Measurements from ENCODE around the gene PCOLCE2.

Gene PCOLCE2

DNA sequence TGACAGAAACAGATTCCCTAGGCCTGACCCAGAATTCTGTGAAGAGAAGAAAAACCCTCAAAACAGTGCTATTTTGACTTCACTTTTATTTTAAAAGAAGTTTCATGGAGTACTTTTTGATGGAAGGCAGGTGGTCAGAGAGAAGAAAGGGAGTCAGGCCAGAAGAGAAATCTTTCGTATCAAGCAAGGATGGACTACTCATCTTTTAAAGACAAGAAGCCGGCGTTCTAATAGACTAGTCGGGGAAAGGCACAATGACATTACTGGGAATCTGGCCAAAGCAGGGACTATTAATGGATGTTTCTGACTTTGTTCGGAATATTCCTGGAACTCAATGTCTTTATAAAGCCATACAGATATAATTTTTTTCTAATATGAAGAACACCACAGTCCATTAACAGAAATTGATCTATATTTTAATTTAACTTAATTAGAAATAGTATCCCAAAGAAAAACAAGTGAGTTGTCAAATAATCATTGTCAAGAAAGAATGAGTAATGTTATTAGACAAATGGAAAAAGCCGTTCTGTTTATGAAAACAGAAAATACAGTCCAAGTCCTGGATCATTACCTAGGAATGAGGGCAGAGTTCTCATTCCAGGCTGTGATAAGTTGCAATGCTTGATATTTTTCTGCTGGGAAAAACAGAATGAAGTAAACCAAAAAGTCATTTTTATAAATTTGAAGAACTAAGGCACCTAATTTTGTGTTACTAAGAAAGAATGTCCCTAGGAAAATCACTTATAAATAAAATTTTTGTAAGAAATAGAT is 23.7 kb upstream of the PCOLCE2 start:
- TF ChIP-seq RAD21 (IDR thresholded peaks at IDR 0.05; ENCODE audit: low read depth) (no peak), CEBPB (IDR thresholded peaks at IDR 0.05) (no peak)

GRCh38 chr3:142910280-142910679 is 21.4 kb upstream of the PCOLCE2 start:
- TF ChIP-seq TEAD4 (IDR thresholded peaks at IDR 0.05) (no peak), EP300 (IDR thresholded peaks at IDR 0.05; ENCODE audit: borderline replicate concordance) (no peak), REST (IDR thresholded peaks at IDR 0.05; ENCODE audit: low read depth) (no peak), USF1 (IDR thresholded peaks at IDR 0.05) (no peak), TCF12 (IDR thresholded peaks at IDR 0.05; ENCODE audit: low read depth) (no peak), RAD21 (IDR thresholded peaks at IDR 0.05; ENCODE audit: low read depth) (no peak), EGR1 (IDR thresholded peaks at IDR 0.05) (no peak), FOXM1 (IDR thresholded peaks at IDR 0.05; ENCODE audit: borderline replicate concordance, low read depth) (no peak), NFIC (IDR thresholded peaks at IDR 0.05) (no peak)

- no peak for TF ChIP-seq RAD21 (IDR thresholded peaks at IDR 0.05; ENCODE audit: low read depth)
- TF ChIP-seq EGR1 (IDR thresholded peaks at IDR 0.05), result no peak
- TF ChIP-seq EP300 (IDR thresholded peaks at IDR 0.05; ENCODE audit: borderline replicate concordance), result no peak
- TF ChIP-seq NFIC (IDR thresholded peaks at IDR 0.05), result no peak
- no peak for TF ChIP-seq REST (IDR thresholded peaks at IDR 0.05; ENCODE audit: low read depth)
- TF ChIP-seq TCF12 (IDR thresholded peaks at IDR 0.05; ENCODE audit: low read depth), result no peak
- TF ChIP-seq TEAD4 (IDR thresholded peaks at IDR 0.05), result no peak
- no peak for TF ChIP-seq FOXM1 (IDR thresholded peaks at IDR 0.05; ENCODE audit: borderline replicate concordance, low read depth)
- no peak for TF ChIP-seq TAF1 (IDR thresholded peaks at IDR 0.05; ENCODE audit: low read depth)
- TF ChIP-seq, protein P1, sequence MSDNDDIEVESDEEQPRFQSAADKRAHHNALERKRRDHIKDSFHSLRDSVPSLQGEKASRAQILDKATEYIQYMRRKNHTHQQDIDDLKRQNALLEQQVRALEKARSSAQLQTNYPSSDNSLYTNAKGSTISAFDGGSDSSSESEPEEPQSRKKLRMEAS (IDR thresholded peaks at IDR 0.05), result no peak
- TF ChIP-seq USF1 (IDR thresholded peaks at IDR 0.05), result no peak
- TF ChIP-seq ZBTB7A (IDR thresholded peaks at IDR 0.05; ENCODE audit: low read depth), result no peak
- TF ChIP-seq YY1 (IDR thresholded peaks at IDR 0.05; ENCODE audit: low read depth), result no peak
- TF ChIP-seq CREB1 (IDR thresholded peaks at IDR 0.05; ENCODE audit: low read depth), result no peak
- no peak for TF ChIP-seq CEBPB (IDR thresholded peaks at IDR 0.05)
These were observed 20.4 kb upstream of the PCOLCE2 start for GRCh38 chr3:142909282-142909681.

GRCh38 chr3:142907996-142908395 is 19.1 kb upstream of the PCOLCE2 start:
- TF ChIP-seq ZBTB7A (IDR thresholded peaks at IDR 0.05; ENCODE audit: low read depth), result no peak
- TF ChIP-seq, protein P1 (IDR thresholded peaks at IDR 0.05), result no peak
- TF ChIP-seq USF1 (IDR thresholded peaks at IDR 0.05), result no peak
- no peak for TF ChIP-seq NFIC (IDR thresholded peaks at IDR 0.05)

- TF ChIP-seq ZBTB7A (IDR thresholded peaks at IDR 0.05; ENCODE audit: low read depth), result no peak
- TF ChIP-seq RAD21 (IDR thresholded peaks at IDR 0.05; ENCODE audit: low read depth), result peak; percentile 48
- TF ChIP-seq, protein P1 (IDR thresholded peaks at IDR 0.05), result no peak
- TF ChIP-seq REST (IDR thresholded peaks at IDR 0.05; ENCODE audit: low read depth), result no peak
- no peak for TF ChIP-seq USF1 (IDR thresholded peaks at IDR 0.05)
- no peak for TF ChIP-seq TAF1 (IDR thresholded peaks at IDR 0.05; ENCODE audit: low read depth)
- no peak for TF ChIP-seq TCF12 (IDR thresholded peaks at IDR 0.05; ENCODE audit: low read depth)
These were observed 16.0 kb upstream of the PCOLCE2 start for GRCh38 chr3:142904639-142905436.
